ENCODE measurements around the gene KTN1.

Gene KTN1

GRCh38 chr14:55671641-55672040 lies 91.6 kb downstream of the KTN1 start:
- DNase-seq (ENCODE audit: low spot score) (no peak), FAIRE-seq (no peak)

DNA sequence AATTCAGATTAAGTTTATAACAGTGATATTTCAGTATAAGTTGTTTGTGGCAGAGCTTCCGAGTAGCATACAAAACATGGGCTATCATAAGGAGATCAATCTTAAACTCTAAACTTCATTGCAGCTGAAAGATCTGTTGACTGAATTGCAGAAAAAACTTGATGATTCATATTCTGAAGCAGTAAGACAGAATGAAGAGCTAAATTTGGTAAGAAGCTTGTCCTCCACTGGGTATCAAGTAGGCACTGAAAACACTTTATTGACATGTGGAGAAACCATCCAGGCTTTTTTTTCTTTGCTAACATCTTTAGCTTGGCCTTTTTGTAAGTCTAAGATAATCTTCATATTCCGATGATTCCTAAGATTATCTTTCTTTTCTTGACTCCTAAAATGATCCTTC lies 93.0 kb downstream of the KTN1 start:
- FAIRE-seq: no peak

GRCh38 chr14:55681096-55681495 lies 101.1 kb downstream of the KTN1 start:
- DNase-seq (ENCODE audit: low spot score) (no peak), FAIRE-seq (no peak)

More for the DNA sequence above, 93.0 kb downstream of the KTN1 start:
- no peak for DNase-seq (ENCODE audit: low spot score)

- FAIRE-seq (peak; percentile 27), DNase-seq (ENCODE audit: low spot score) (no peak)
Observed at GRCh38 chr14:55684956-55685584, 105.1 kb downstream of the KTN1 start.

DNA sequence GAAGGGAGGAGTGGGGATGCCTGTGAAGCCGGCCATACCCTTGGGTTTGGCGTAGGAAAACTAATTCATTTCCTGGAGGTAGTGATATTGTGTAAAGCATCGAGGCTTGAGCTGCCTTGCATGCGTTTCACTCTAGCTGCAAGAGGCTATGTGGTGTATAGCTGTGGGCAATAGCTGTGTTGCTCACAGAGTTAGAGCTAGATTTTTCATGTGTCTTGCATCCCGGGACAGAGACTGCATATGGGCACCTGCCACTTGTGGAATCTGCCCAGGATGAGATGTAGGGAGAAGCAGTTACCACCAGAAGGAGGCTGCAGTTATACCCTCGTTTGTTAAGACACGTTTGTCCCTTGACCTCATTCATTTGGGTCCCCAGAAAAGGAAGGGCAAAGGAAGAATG lies 106.7 kb downstream of the KTN1 start:
- no peak for DNase-seq (ENCODE audit: low spot score)
- FAIRE-seq: peak; percentile 55

DNA sequence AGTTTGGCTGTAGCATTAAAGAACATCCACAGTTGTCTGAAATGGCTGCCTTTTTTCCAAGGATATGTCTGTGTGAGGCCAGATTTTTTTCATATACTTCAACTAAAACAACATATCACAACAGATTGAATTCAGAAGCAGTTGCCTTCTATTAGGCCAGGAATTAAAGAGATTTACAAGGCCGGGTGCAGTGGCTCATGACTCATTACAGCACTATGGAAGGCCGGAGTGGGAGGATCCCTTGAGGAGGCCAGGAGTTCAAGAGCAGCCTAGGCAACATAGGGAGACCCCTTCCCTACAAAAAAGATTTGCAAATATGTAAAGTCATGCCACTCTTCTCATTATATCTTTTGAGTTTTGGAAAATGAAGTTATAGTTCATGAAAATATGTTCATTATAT lies 108.6 kb downstream of the KTN1 start:
- no peak for FAIRE-seq
- no peak for DNase-seq (ENCODE audit: low spot score)

- no peak for FAIRE-seq
Observed at GRCh38 chr14:55689981-55690871, 110.2 kb downstream of the KTN1 start.

DNA sequence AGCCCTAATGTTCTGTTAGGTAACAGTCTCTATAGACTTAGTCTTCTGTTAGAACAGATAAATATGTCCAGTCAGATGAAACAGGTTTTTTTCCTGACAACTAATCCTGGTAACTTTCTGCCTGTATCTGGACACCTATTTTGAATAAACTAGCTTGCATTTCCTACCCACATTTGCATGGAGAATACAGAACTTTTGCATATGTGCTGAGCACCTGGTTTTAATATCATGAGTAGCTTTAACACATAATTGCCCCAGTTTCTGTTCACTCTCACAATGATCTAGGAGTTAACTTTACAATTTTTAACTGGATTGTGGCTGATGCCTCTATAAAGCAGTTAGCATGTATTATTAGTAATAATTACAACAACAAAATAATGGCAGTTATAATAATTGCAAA lies 111.7 kb downstream of the KTN1 start:
- FAIRE-seq (no peak), DNase-seq (ENCODE audit: low spot score) (no peak)

More at GRCh38 chr14:55689981-55690871, 110.2 kb downstream of the KTN1 start:
- DNase-seq (ENCODE audit: low spot score): no peak

- DNase-seq (ENCODE audit: low spot score): no peak
- FAIRE-seq: no peak
Observed at GRCh38 chr14:55693904-55694303, 113.9 kb downstream of the KTN1 start.

DNA sequence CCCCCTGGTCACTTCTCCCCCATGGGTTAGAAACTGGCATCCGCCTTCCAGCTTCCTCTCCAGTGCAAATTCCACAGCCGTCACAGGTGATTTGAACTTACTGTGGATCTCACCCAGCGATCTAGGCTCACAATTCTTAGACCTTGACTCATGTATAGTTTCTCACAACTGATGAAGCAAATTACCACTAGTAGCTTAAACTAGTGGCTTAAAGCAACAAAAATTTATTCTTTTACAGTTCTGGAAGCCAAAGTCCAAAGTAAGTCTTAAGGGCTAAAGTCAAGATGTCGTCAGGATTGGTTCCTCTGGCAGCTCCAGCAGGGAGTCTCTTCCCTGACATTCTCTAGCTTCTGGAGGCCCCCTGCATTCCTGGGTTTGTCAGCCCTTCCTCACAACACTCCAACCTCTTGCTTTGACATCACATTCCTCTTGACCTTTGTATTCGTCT lies 117.4 kb downstream of the KTN1 start:
- peak; percentile 66 for FAIRE-seq
- DNase-seq (ENCODE audit: low spot score): no peak

GRCh38 chr14:55698051-55698450 lies 118.0 kb downstream of the KTN1 start:
- no peak for FAIRE-seq

DNA sequence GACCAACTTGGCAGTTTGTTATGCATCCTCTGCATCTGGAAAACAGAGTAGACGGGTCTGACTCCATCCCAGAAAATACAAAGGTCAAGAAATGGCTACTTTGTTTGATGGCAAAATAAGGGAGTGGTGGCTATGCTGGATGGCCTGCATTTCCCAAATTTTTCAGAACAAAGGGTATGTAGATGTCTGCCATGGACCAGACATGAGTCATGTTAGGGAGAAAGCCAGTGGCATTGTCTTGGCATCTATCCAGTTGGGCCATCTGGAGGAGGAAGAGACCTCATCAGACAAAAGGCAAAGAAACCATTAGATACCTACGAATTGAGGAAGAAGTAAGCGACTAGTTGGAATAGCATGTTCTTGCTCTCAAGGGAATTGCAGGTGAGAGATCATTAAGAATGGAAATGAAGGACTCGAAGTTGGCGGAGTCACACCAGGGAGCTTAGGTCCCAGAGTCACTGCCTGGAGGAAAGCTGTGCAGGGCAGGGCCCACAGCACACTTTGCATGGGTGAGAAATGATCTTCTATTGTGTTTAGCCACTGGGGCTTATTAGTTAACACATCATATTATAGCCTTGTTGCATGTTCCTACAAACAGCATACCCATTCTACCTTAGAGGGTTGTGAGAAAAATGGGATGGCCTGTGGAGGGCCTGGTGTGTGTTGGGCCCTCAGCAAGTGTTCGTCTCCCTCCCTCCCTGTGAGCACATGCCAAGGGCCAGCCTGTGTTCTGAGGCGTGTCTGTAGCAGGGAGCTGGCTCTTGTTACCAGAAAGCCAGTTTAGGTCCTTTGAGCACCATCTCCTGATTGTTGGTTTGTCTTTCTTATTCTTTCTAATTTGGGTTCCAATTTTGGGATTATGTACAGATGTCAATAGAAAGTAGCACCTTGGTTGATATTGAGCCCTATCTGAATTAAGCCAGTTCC lies 119.4 kb downstream of the KTN1 start:
- FAIRE-seq: peak; percentile 98
- DNase-seq (ENCODE audit: low spot score): peak; percentile 94

More at GRCh38 chr14:55698051-55698450, 118.0 kb downstream of the KTN1 start:
- DNase-seq (ENCODE audit: low spot score): no peak

GRCh38 chr14:55701638-55702037 lies 121.6 kb downstream of the KTN1 start:
- FAIRE-seq (peak; percentile 72), DNase-seq (ENCODE audit: low spot score) (no peak)

DNA sequence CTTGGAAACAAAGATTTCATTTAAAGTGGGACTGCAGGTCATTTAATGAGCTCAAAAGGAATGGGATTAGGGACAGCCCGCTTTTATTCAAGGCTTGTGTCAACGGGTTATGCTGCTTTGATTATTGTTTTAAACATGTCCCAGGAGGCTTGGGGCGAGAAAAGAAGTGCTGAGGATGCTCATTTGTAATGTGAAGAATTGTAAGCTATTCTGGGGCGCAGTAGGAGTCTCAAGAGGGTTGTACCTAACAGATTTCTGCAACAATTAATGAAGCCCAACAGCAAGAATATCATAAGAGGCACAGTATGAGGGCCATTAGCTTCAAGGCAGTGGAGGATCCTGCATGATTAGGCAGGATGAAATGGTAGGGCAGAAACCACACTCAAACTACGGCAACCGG lies 122.5 kb downstream of the KTN1 start:
- FAIRE-seq (no peak), DNase-seq (ENCODE audit: low spot score) (no peak)

GRCh38 chr14:55704654-55705053 lies 124.6 kb downstream of the KTN1 start:
- DNase-seq (ENCODE audit: low spot score) (no peak), FAIRE-seq (no peak)

GRCh38 chr14:55705651-55706364 lies 125.8 kb downstream of the KTN1 start:
- FAIRE-seq (no peak), DNase-seq (ENCODE audit: low spot score) (peak; percentile 42)

- DNase-seq (ENCODE audit: low spot score): no peak
- peak; percentile 58 for FAIRE-seq
Observed at GRCh38 chr14:55706365-55706684, 126.3 kb downstream of the KTN1 start.

- FAIRE-seq (peak; percentile 74), DNase-seq (ENCODE audit: low spot score) (no peak)
Observed at GRCh38 chr14:55706893-55707292, 126.9 kb downstream of the KTN1 start.

DNA sequence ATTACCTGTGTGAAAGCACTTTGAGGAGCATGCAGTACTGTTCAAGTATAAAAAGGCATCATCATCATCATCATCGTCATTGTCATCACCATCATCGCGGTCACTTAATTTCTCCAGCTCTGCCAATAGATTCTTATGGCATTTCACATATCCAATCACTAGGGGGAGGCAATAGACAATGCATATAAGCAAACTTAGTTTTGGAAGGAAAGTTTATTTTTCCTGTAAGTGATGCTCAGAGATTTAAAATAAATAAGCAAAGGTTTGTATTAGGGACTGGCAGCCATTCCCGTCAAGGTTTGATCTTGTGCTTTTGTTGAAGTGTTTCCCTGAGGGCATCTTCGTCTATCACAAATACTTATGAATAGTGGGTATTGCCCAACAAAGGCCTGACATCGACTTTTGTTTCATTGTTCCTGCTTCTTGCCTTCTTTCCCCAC lies 127.4 kb downstream of the KTN1 start:
- peak; percentile 90 for FAIRE-seq
- DNase-seq (ENCODE audit: low spot score): peak; percentile 50

- FAIRE-seq (no peak), DNase-seq (ENCODE audit: low spot score) (no peak)
Observed at GRCh38 chr14:55710506-55711041, 130.6 kb downstream of the KTN1 start.
